ENCODE measurements around the gene HIGD1A.

DNA sequence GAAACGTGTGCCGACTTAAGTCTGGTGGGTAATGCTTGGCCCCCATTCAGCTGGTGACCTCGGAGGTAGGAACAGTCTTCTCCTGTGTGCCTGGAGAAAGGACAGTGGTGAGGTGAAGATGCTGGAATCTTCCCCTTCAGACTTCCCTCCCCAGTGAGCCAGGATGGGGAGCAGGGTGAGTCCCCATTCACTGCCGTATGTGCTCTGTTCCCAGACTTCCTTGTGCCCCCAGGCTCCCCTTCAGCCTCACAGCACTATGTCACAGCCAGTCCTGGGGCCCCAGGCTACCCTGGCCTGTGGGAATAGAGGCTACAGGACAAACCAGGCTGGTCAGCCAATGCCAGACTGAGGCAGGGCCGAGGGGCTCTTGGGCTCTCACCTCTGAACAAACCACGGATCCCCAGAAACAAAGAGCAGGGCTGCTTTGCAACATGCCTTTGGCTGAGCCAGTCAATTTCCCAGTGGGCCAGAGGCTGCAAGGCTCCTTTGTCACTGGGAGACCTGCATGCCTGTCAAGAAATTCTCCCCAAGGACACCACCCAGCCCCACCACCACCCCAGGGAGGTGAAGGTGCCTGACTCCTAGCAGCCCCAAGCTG, 69.9 kb downstream of the HIGD1A start:
- TF ChIP-seq CTCF (IDR thresholded peaks at IDR 0.05; ENCODE audit: low read length): no peak
- TF ChIP-seq EZH2 (IDR thresholded peaks at IDR 0.05; ENCODE audit: borderline replicate concordance, low read length): no peak

Data from OCI-LY1 (cell line).